ENCODE data around the gene CAMKMT.

The CAMKMT gene

DNA sequence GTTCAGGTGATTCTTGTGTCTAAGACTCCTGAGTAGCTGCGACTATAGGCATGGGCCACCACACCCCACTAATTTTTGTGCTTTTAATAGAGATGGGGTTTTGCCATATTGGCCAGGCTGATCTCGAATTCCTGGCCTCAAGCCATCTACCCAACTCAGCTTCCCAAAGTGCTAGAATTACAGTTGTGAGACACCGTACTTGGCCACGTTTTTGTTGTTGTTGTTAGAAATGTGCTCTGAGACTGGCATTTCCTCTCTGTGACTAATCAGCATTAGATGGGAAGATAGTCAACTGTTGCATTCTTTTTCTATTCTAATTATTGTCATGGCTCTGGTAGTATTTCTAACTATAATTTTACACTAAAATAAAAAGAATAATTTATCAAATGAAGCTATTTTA, 191.7 kb downstream of the CAMKMT start:
- Histone ChIP-seq H3K4me3 (ENCODE audit: insufficient read depth, low read depth, low read length) (no peak overlapping the region), H3K36me3 (ENCODE audit: control insufficient read depth, insufficient read depth, low read length) (no peaks in the 10 kb centered on the region), H3K27ac (ENCODE audit: insufficient read depth, low read depth, low read length, poor library complexity, severe bottlenecking) (no peak overlapping the region), H3K4me1 (ENCODE audit: control insufficient read depth, insufficient read depth, low read length) (peaks cover 15% of the 10 kb centered on the region), H3K9me3 (ENCODE audit: control insufficient read depth, low read length) (no peaks in the 10 kb centered on the region), H3K27me3 (ENCODE audit: control insufficient read depth, insufficient read depth, low read length, poor library complexity, severe bottlenecking) (no peaks in the 10 kb centered on the region)
- 92 to 97% methylated on average over 2 to 4 of the region's 4 CpGs for WGBS, 2 experiments

GRCh38 chr2:44555700-44556099, 194.0 kb downstream of the CAMKMT start:
- Histone ChIP-seq H3K4me1 (ENCODE audit: control insufficient read depth, insufficient read depth, low read length) (peaks cover 5% of the 10 kb centered on the region), H3K27me3 (ENCODE audit: control insufficient read depth, insufficient read depth, low read length, poor library complexity, severe bottlenecking) (no peaks in the 10 kb centered on the region), H3K4me3 (ENCODE audit: insufficient read depth, low read depth, low read length) (no peak overlapping the region), H3K9me3 (ENCODE audit: control insufficient read depth, low read length) (no peaks in the 10 kb centered on the region), H3K36me3 (ENCODE audit: control insufficient read depth, insufficient read depth, low read length) (no peaks in the 10 kb centered on the region), H3K27ac (ENCODE audit: insufficient read depth, low read depth, low read length, poor library complexity, severe bottlenecking) (no peak overlapping the region)

GRCh38 chr2:44559108-44559507, 197.4 kb downstream of the CAMKMT start:
- Histone ChIP-seq H3K9me3 (ENCODE audit: control insufficient read depth, low read length) (no peaks in the 10 kb centered on the region), H3K27ac (ENCODE audit: insufficient read depth, low read depth, low read length, poor library complexity, severe bottlenecking) (no peak overlapping the region), H3K4me3 (ENCODE audit: insufficient read depth, low read depth, low read length) (no peak overlapping the region), H3K27me3 (ENCODE audit: control insufficient read depth, insufficient read depth, low read length, poor library complexity, severe bottlenecking) (no peaks in the 10 kb centered on the region), H3K36me3 (ENCODE audit: control insufficient read depth, insufficient read depth, low read length) (no peaks in the 10 kb centered on the region), H3K4me1 (ENCODE audit: control insufficient read depth, insufficient read depth, low read length) (peaks cover 5% of the 10 kb centered on the region)
- 96 to 100% methylated on average over 1 of the region's 1 CpG for WGBS, 2 experiments

DNA sequence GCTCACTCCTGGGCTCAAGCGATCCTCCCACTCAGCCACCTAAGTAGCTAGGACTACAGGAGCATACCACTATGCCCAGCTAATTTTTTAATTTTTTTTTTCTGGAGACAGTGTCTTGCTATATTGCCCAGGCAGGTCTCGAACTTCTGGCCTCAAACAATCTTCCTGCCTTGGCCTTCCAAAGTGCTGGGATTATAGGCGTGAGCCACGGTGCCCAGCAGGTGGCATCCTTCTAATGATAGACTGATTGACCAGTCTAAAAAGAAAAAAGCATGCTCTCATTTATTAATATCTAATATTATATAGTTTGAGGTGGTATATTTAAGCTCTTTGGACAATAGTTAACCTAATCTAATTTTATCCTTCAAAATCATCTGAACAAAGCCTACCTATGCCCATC, 198.6 kb downstream of the CAMKMT start:
- Histone ChIP-seq H3K9me3 (ENCODE audit: control insufficient read depth, low read length) (no peaks in the 10 kb centered on the region), H3K36me3 (ENCODE audit: control insufficient read depth, insufficient read depth, low read length) (no peaks in the 10 kb centered on the region), H3K27ac (ENCODE audit: insufficient read depth, low read depth, low read length, poor library complexity, severe bottlenecking) (no peak overlapping the region), H3K4me1 (ENCODE audit: control insufficient read depth, insufficient read depth, low read length) (peaks cover 2% of the 10 kb centered on the region), H3K27me3 (ENCODE audit: control insufficient read depth, insufficient read depth, low read length, poor library complexity, severe bottlenecking) (no peaks in the 10 kb centered on the region), H3K4me3 (ENCODE audit: insufficient read depth, low read depth, low read length) (no peak overlapping the region)
- 84 to 90% methylated on average over 4 of the region's 4 CpGs for WGBS, 2 experiments

DNA sequence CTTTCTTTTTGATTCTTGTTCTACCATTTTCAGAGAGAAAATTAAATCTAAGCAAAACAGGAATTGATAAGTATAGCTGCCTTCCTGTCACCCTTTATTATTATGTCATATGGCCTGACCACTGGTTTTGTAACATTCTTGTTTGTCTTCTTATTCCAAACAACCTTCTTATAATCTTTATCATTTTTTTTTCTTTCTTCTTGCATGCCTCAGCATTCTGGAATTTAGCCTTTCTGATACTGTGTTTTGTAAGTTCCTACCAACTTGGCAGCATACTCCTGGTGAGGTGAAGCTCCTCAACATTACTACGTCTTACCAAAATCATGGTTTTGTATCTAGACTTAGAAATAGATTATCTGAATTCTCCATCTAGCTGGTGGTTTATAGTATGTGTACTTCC, 199.2 kb downstream of the CAMKMT start:
- no peak overlapping the region for H3K27ac ChIP-seq (ENCODE audit: insufficient read depth, low read depth, low read length, poor library complexity, severe bottlenecking)
- no peaks in the 10 kb centered on the region for H3K36me3 ChIP-seq (ENCODE audit: control insufficient read depth, insufficient read depth, low read length)
- no peak overlapping the region for H3K4me3 ChIP-seq (ENCODE audit: insufficient read depth, low read depth, low read length)
- no peaks in the 10 kb centered on the region for H3K9me3 ChIP-seq (ENCODE audit: control insufficient read depth, low read length)
- no peaks in the 10 kb centered on the region for H3K27me3 ChIP-seq (ENCODE audit: control insufficient read depth, insufficient read depth, low read length, poor library complexity, severe bottlenecking)
- WGBS, 2 experiments = 100% methylated on average over 1 of the region's 1 CpG; no CpG with 5 or more reads in 1 of the 2 experiments
- no peaks in the 10 kb centered on the region for H3K4me1 ChIP-seq (ENCODE audit: control insufficient read depth, insufficient read depth, low read length)

GRCh38 chr2:44562737-44563136, 201.0 kb downstream of the CAMKMT start:
- no peaks in the 10 kb centered on the region for H3K27me3 ChIP-seq (ENCODE audit: control insufficient read depth, insufficient read depth, low read length, poor library complexity, severe bottlenecking)
- H3K36me3 ChIP-seq (ENCODE audit: control insufficient read depth, insufficient read depth, low read length) = no peaks in the 10 kb centered on the region
- H3K4me3 ChIP-seq (ENCODE audit: insufficient read depth, low read depth, low read length) = no peak overlapping the region
- WGBS, 2 experiments = 89 to 97% methylated on average over 4 of the region's 5 CpGs
- H3K27ac ChIP-seq (ENCODE audit: insufficient read depth, low read depth, low read length, poor library complexity, severe bottlenecking) = no peak overlapping the region
- no peaks in the 10 kb centered on the region for H3K9me3 ChIP-seq (ENCODE audit: control insufficient read depth, low read length)
- H3K4me1 ChIP-seq (ENCODE audit: control insufficient read depth, insufficient read depth, low read length) = peaks cover 2% of the 10 kb centered on the region

GRCh38 chr2:44564752-44565151, 203.0 kb downstream of the CAMKMT start:
- Histone ChIP-seq H3K27ac (ENCODE audit: insufficient read depth, low read depth, low read length, poor library complexity, severe bottlenecking) (no peak overlapping the region), H3K27me3 (ENCODE audit: control insufficient read depth, insufficient read depth, low read length, poor library complexity, severe bottlenecking) (no peaks in the 10 kb centered on the region), H3K9me3 (ENCODE audit: control insufficient read depth, low read length) (no peaks in the 10 kb centered on the region), H3K4me1 (ENCODE audit: control insufficient read depth, insufficient read depth, low read length) (peaks cover 2% of the 10 kb centered on the region), H3K4me3 (ENCODE audit: insufficient read depth, low read depth, low read length) (no peak overlapping the region), H3K36me3 (ENCODE audit: control insufficient read depth, insufficient read depth, low read length) (no peaks in the 10 kb centered on the region)
- WGBS, 2 experiments = 93 to 97% methylated on average over 5 of the region's 5 CpGs

- Histone ChIP-seq H3K9me3 (ENCODE audit: control insufficient read depth, low read length) (no peaks in the 10 kb centered on the region), H3K27ac (ENCODE audit: insufficient read depth, low read depth, low read length, poor library complexity, severe bottlenecking) (no peak overlapping the region), H3K27me3 (ENCODE audit: control insufficient read depth, insufficient read depth, low read length, poor library complexity, severe bottlenecking) (no peaks in the 10 kb centered on the region), H3K4me3 (ENCODE audit: insufficient read depth, low read depth, low read length) (no peak overlapping the region), H3K4me1 (ENCODE audit: control insufficient read depth, insufficient read depth, low read length) (peaks cover 2% of the 10 kb centered on the region), H3K36me3 (ENCODE audit: control insufficient read depth, insufficient read depth, low read length) (no peaks in the 10 kb centered on the region)
Measured at GRCh38 chr2:44566059-44566458, 204.3 kb downstream of the CAMKMT start.

DNA sequence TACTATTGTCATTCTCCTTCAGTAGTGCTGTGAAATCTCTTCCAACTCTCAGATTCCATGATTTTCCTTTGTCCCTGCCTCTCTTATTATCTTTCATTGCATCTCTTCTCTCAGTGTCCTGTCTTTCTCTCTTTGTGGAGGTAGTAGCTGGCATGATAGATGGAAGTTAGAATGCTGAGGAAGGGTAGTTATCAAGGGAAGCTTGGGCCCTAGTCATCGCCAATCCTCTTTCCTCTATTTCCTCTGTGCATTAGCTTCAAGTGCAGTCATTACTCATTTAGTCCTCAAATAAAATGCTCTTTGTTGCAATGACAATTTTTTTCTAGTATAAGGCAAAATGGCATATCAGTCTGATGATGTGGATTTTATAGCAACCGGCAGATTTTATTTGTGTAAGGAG, 207.7 kb downstream of the CAMKMT start:
- WGBS, 2 experiments = 100% methylated on average over 1 to 2 of the region's 2 CpGs
- Histone ChIP-seq H3K4me1 (ENCODE audit: control insufficient read depth, insufficient read depth, low read length) (peaks cover 2% of the 10 kb centered on the region), H3K36me3 (ENCODE audit: control insufficient read depth, insufficient read depth, low read length) (no peaks in the 10 kb centered on the region), H3K4me3 (ENCODE audit: insufficient read depth, low read depth, low read length) (no peak overlapping the region), H3K27ac (ENCODE audit: insufficient read depth, low read depth, low read length, poor library complexity, severe bottlenecking) (no peak overlapping the region), H3K9me3 (ENCODE audit: control insufficient read depth, low read length) (no peaks in the 10 kb centered on the region), H3K27me3 (ENCODE audit: control insufficient read depth, insufficient read depth, low read length, poor library complexity, severe bottlenecking) (no peaks in the 10 kb centered on the region)

GRCh38 chr2:44570271-44570670, 208.5 kb downstream of the CAMKMT start:
- WGBS, 2 experiments = 100% methylated on average over 1 to 2 of the region's 2 CpGs
- peaks cover 2% of the 10 kb centered on the region for H3K4me1 ChIP-seq (ENCODE audit: control insufficient read depth, insufficient read depth, low read length)
- no peaks in the 10 kb centered on the region for H3K27me3 ChIP-seq (ENCODE audit: control insufficient read depth, insufficient read depth, low read length, poor library complexity, severe bottlenecking)
- no peak overlapping the region for H3K4me3 ChIP-seq (ENCODE audit: insufficient read depth, low read depth, low read length)
- no peak overlapping the region for H3K27ac ChIP-seq (ENCODE audit: insufficient read depth, low read depth, low read length, poor library complexity, severe bottlenecking)
- no peaks in the 10 kb centered on the region for H3K9me3 ChIP-seq (ENCODE audit: control insufficient read depth, low read length)
- H3K36me3 ChIP-seq (ENCODE audit: control insufficient read depth, insufficient read depth, low read length) = no peaks in the 10 kb centered on the region

- Histone ChIP-seq H3K9me3 (ENCODE audit: control insufficient read depth, low read length) (no peaks in the 10 kb centered on the region), H3K36me3 (ENCODE audit: control insufficient read depth, insufficient read depth, low read length) (no peaks in the 10 kb centered on the region), H3K4me3 (ENCODE audit: insufficient read depth, low read depth, low read length) (no peak overlapping the region), H3K27ac (ENCODE audit: insufficient read depth, low read depth, low read length, poor library complexity, severe bottlenecking) (no peak overlapping the region), H3K4me1 (ENCODE audit: control insufficient read depth, insufficient read depth, low read length) (peaks cover 2% of the 10 kb centered on the region), H3K27me3 (ENCODE audit: control insufficient read depth, insufficient read depth, low read length, poor library complexity, severe bottlenecking) (no peaks in the 10 kb centered on the region)
- 86 to 94% methylated on average over 3 to 4 of the region's 4 CpGs for WGBS, 2 experiments
Measured at GRCh38 chr2:44570777-44571176, 209.0 kb downstream of the CAMKMT start.

Measured in ectodermal cell (in vitro differentiated cells).